Activated naive CD4-positive, alpha-beta T cell treated with anti-CD3 and anti-CD28 coated beads, Interleukin-2, amount 50 U/mL, for 72 hours (primary cell): ENCODE data around the gene C10orf95. TPM values are rescaled to one million over a fixed set of nuclear protein-coding genes. Genes with fewer than 3 reads are reported as not detected.

Source experiments
- ATAC-seq, 2 donors: fragments of 150-1000 bp; cut with Tn5 transposase; 2 replicates each; pipeline ENCODE4 v1.10.0; 2021; ENCODE audit warnings: mild to moderate bottlenecking in 2 of 2, moderate library complexity in 2 of 2
- DNase-seq, 2 donors: peaks; one replicate each; pipeline ENCODE4 v3.0.0; 2021 to 2022; ENCODE audit warnings: low spot score in 2 of 2
- H3K27ac Mint-ChIP-seq, 2 donors: one replicate each; pipeline ENCODE4 v1.8.0; 2022; ENCODE audit warnings: mild to moderate bottlenecking in 2 of 2, mixed read lengths in 2 of 2
- H3K36me3 Mint-ChIP-seq, 2 donors: one replicate each; pipeline ENCODE4 v1.8.0; 2022; ENCODE audit warnings: mixed read lengths in 2 of 2
- H3K9me3 Mint-ChIP-seq, 2 donors: one replicate each; pipeline ENCODE4 v1.8.0; 2022; ENCODE audit warnings: mixed read lengths in 2 of 2
- total RNA-seq, 2 donors: library from RNA; stranded (reverse); gene quantifications; one replicate each; pipeline ENCODE4 v1.2.3, GENCODE V29; 2022

The C10orf95 gene
- total RNA-seq, 2 donors from 2014 or later, result 0.30 TPM; not detected in 1

DNA sequence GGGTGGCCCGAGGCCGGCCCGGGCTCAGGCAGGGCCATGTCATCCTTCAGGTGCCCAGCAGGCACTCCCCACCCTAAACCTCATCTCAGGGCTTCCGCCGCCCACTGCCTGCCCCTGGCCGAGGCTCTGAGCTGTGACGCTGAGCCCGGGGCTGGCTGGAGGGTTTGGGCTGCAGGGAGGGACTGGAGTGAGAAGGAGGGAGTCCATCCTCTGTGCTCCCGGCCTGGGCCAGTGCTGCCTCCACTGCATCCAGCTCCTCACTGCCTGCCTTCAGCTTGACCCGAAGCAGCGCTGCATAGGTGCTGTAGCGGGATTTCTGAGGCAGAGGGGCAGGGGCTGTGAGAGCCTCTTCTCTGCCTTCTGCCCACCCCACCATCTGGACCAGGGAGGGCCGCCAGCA, 48.2 kb downstream of the C10orf95 start:
- Mint-ChIP-seq H3K9me3 (no peaks in the 10 kb centered on the region), H3K27ac (no peak overlapping the region), H3K36me3 (peaks cover 7 to 14% of the 10 kb centered on the region in 2 donors)
- peak in 1 of 2 donors; percentile 56 for DNase-seq
- ATAC-seq, result no peak

DNA sequence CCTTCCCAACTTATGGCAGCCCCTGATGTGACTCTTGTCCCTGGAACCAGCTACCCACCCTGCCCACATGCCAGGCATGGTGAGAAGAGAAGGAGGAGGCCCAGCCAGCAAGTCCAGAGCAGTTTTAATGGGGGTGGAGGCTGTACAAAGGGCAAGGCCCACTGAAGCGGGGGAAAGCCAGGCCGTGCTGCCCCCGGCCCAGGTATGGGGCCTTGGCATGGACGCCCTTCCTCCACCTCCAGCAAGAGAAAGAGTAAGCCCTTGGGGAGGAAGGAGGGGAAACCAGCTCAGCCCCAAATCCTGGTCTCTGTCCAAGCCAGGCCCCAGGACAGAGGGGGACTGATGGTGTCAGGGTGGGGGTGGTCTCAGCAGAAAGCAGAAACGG, 48.8 kb downstream of the C10orf95 start:
- Mint-ChIP-seq H3K27ac (peak overlapping the region in 1 of 2 donors; percentile 53), H3K9me3 (no peaks in the 10 kb centered on the region), H3K36me3 (peaks cover 13 to 20% of the 10 kb centered on the region in 2 donors)
- DNase-seq (no peak), ATAC-seq (no peak)

DNA sequence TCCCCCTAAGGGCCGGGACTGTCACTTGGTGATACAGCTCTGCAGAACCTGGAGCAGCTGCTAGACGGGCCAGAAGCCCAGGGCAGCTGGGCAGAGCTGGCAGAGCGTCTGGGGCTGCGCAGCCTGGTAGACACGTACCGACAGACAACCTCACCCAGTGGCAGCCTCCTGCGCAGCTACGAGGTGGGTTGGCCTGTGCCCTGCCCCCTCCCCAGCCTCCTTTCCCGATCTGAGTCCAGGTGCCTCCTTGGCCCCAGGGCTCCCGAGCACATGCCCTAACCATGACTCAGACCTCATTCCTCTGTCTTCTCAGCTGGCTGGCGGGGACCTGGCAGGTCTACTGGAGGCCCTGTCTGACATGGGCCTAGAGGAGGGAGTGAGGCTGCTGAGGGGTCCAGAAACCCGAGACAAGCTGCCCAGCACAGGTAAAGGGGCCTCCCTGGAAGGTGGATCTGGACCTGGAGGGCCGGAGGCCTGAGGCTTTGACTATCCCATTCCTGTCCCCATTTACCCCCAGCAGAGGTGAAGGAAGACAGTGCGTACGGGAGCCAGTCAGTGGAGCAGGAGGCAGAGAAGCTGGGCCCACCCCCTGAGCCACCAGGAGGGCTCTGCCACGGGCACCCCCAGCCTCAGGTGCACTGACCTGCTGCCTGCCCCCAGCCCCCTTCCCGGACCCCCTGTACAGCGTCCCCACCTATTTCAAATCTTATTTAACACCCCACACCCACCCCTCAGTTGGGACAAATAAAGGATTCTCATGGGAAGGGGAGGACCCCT, 49.4 kb downstream of the C10orf95 start:
- DNase-seq (no peak), ATAC-seq (no peak)
- H3K9me3 Mint-ChIP-seq, result no peaks in the 10 kb centered on the region
- peak overlapping the region in 1 of 2 donors; percentile 53 for H3K27ac Mint-ChIP-seq
- peaks cover 18 to 22% of the 10 kb centered on the region in 2 donors for H3K36me3 Mint-ChIP-seq

DNA sequence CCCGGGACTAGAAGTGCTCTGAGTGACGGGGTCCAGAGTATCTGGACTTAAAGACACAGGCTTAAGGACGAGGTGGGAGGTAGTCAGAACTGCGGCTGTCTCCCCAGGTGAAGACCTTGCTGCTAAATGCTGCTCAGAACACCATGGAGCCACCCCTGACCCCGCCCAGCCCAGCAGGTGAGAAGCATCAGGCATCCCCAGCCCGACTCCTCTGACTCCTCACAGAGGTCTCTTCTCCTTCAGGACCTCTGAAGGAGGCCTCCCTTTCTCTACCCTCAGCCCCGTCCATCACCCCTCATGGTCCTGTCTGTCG, 50.0 kb downstream of the C10orf95 start:
- H3K9me3 Mint-ChIP-seq, result no peaks in the 10 kb centered on the region
- H3K36me3 Mint-ChIP-seq, result peaks cover 25 to 28% of the 10 kb centered on the region in 2 donors
- no peak for DNase-seq
- ATAC-seq, result no peak
- peak overlapping the region in 1 of 2 donors; percentile 53 for H3K27ac Mint-ChIP-seq

DNA sequence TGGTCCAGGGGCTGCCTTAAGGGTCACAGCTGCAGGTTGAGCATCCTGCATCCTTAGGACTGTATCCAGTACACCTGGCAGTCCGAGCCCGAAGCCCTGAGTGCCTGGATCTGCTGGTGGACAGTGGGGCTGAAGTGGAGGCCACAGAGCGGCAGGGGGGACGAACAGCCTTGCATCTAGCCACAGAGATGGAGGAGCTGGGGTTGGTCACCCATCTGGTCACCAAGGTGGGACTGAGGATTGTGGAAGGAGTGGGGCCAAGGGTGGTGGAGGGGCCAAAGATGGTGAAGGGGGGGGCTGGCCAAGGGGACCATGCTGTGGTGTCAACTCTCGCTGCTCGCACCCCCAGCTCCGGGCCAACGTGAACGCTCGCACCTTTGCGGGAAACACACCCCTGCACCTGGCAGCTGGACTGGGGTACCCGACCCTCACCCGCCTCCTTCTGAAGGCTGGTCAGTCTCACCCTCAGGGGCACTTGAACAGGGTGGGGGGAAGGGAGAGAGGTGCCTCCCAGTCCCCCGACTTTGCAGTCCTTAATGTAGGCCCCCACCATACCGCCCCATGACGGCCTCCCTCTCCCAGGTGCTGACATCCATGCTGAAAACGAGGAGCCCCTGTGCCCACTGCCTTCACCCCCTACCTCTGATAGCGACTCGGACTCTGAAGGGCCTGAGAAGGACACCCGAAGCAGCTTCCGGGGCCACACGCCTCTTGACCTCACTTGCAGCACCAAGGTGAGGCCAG, 50.6 kb downstream of the C10orf95 start:
- H3K27ac Mint-ChIP-seq, result peak overlapping the region in 1 of 2 donors; percentile 53
- ATAC-seq, result no peak
- H3K36me3 Mint-ChIP-seq, result peaks cover 29 to 34% of the 10 kb centered on the region in 2 donors
- no peak for DNase-seq
- H3K9me3 Mint-ChIP-seq, result no peaks in the 10 kb centered on the region

DNA sequence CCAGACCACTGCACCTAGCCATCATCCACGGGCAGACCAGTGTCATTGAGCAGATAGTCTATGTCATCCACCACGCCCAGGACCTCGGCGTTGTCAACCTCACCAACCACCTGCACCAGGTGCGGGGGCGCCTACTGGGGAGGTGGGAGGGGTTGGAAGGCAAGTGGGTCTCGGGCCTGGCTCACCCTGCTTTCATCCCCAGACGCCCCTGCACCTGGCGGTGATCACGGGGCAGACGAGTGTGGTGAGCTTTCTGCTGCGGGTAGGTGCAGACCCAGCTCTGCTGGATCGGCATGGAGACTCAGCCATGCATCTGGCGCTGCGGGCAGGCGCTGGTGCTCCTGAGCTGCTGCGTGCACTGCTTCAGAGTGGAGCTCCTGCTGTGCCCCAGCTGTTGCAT, 51.3 kb downstream of the C10orf95 start:
- no peak for ATAC-seq
- DNase-seq, result peak in 1 of 2 donors; percentile 59
- Mint-ChIP-seq H3K36me3 (peaks cover 29 to 37% of the 10 kb centered on the region in 2 donors), H3K9me3 (no peaks in the 10 kb centered on the region), H3K27ac (peak overlapping the region; percentile 72 to 81)

Other genes with a start within 250 kb of the C10orf95 start
- under 1 TPM in 1 of 2 donors, not detected in 1; 0.50 TPM for gene ELOVL3, start 225.2 kb downstream of the C10orf95 start, total RNA-seq
- gene PITX3, start 210.0 kb downstream of the C10orf95 start, total RNA-seq, result not detected
- 10 to 100 TPM; 32.1 to 44.2 TPM for gene GBF1, start 206.0 kb downstream of the C10orf95 start, total RNA-seq
- 100 to 1,000 TPM; 213 to 251 TPM for gene NFKB2, start 55.8 kb downstream of the C10orf95 start, total RNA-seq
- gene PSD, start 32.8 kb downstream of the C10orf95 start, total RNA-seq, result 10 to 100 TPM in 1 of 2 donors, 1 to 10 TPM in 1; 8.7 to 13.3 TPM
- gene FBXL15, start 30.7 kb downstream of the C10orf95 start, total RNA-seq, result 10 to 100 TPM; 12.9 to 27.4 TPM
- 10 to 100 TPM; 38.7 to 73.9 TPM for gene CUEDC2, start 19.0 kb downstream of the C10orf95 start, total RNA-seq
- 10 to 100 TPM; 48.9 to 97.4 TPM for gene ACTR1A, start 51.2 kb upstream of the C10orf95 start, total RNA-seq
- 1 to 10 TPM; 9.1 to 9.9 TPM for gene SUFU, start 52.4 kb upstream of the C10orf95 start, total RNA-seq
- gene TRIM8, start 192.9 kb upstream of the C10orf95 start, total RNA-seq, result 10 to 100 TPM; 22.9 to 47.3 TPM